Cardiac muscle cell (in vitro differentiated cells and primary cell): ENCODE data around the gene SEC61A2. TPM values are rescaled to one million over a fixed set of nuclear protein-coding genes. Genes with fewer than 3 reads are reported as not detected.

ENCODE experiments used
- DNase-seq, 2 donors: peaks; one replicate each; pipeline versions ENCODE4 v3.0.0 to v3.0.0-alpha.2; 2010 to 2017; ENCODE audit warnings: low read depth in 1 of 2, low spot score in 1 of 2
- H3K27ac ChIP-seq: fragments of 200-600 bp; sonication (generic); 2 replicates; pipeline ENCODE4 v1.5.1; 2016
- H3K27me3 ChIP-seq: fragments of 200-600 bp; sonication (generic); 2 replicates; pipeline ENCODE4 v1.6.0; 2016; ENCODE audit warnings: control low read depth
- H3K36me3 ChIP-seq: fragments of 200-600 bp; sonication (generic); 2 replicates; pipeline ENCODE4 v1.5.1; 2016; ENCODE audit warnings: control low read depth
- H3K4me1 ChIP-seq: fragments of 200-600 bp; sonication (generic); 2 replicates; pipeline ENCODE4 v1.8.1; 2017; ENCODE audit warnings: low read depth, mild to moderate bottlenecking, mixed run types
- H3K4me3 ChIP-seq: fragments of 200-600 bp; sonication (generic); 2 replicates; pipeline ENCODE4 v1.5.1; 2016; ENCODE audit warnings: mild to moderate bottlenecking
- H3K9me3 ChIP-seq: fragments of 200-600 bp; sonication (generic); 2 replicates; pipeline ENCODE4 v1.5.1; 2017; ENCODE audit warnings: low read depth, mild to moderate bottlenecking, control low read depth
- polyA plus RNA-seq: library from polyadenylated mRNA; unstranded; fragments of >200 nt; fragmentation: Nextera tagmentation; extraction: Ambion mirVana; gene quantifications from 2 replicates; pipeline ENCODE4 v1.2.1, GENCODE V29; 2016
- total RNA-seq: library from RNA; depleted of rRNA; stranded (reverse); fragments of >200 nt; gene quantifications from 2 replicates; pipeline ENCODE4 v1.2.3, GENCODE V29; 2016
- TF ChIP-seq, protein P1 (sequence below): IDR thresholded peaks from 2 replicates; pipeline ENCODE4 v1.5.1; 2012; ENCODE audit warnings: low read depth, mild to moderate bottlenecking, low read length

SEC61A2 gene
- total and polyA plus RNA-seq, 2 experiments from 2014 or later, result 28.1 to 48.4 TPM

DNA sequence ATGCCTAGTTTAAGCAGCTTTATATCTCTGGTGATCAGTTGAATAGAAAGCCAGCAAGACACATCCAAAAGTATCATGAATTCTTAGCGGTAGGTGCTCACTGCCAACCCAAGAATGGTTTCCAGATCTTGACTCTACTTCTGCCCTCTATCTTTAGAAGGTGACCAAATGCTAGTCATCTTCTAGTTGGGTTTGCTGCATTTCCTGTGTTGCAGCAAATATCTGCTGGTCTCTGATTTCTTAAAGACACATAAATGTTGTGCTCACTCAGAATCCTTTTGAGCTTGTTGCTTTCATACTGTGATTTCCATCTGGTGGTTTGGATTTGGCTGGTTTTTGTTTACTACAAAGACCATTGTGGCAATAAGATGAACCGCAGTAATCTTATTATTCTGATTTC lies 68.7 kb downstream of the SEC61A2 start:
- no peak for DNase-seq
- Histone ChIP-seq H3K4me1 (peaks cover 15% of the 10 kb centered on the region), H3K36me3 (peaks cover 22% of the 10 kb centered on the region), H3K9me3 (no peaks in the 10 kb centered on the region), H3K27ac (no peak overlapping the region), H3K4me3 (no peak overlapping the region), H3K27me3 (no peaks in the 10 kb centered on the region)
- TF ChIP-seq, protein P1, sequence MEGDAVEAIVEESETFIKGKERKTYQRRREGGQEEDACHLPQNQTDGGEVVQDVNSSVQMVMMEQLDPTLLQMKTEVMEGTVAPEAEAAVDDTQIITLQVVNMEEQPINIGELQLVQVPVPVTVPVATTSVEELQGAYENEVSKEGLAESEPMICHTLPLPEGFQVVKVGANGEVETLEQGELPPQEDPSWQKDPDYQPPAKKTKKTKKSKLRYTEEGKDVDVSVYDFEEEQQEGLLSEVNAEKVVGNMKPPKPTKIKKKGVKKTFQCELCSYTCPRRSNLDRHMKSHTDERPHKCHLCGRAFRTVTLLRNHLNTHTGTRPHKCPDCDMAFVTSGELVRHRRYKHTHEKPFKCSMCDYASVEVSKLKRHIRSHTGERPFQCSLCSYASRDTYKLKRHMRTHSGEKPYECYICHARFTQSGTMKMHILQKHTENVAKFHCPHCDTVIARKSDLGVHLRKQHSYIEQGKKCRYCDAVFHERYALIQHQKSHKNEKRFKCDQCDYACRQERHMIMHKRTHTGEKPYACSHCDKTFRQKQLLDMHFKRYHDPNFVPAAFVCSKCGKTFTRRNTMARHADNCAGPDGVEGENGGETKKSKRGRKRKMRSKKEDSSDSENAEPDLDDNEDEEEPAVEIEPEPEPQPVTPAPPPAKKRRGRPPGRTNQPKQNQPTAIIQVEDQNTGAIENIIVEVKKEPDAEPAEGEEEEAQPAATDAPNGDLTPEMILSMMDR, result no peak

DNA sequence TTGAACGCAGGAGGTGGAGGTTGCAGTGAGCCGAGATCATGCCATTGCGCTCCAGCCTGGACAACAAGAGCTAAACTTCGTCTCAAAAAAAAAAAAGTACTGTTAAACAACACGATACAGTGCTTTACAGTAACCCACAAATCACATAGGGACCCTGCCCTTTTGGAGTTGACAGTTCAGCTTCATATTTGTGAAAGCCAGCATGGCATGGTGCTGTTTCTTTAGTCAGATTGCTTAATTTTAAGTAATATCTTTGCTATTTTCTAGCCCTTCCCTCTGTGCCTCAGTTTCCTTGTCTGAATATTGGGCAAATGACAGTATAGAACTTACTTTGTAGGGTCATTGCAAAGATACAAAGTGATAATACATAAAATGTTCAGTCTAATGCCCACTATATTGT lies 71.4 kb downstream of the SEC61A2 start:
- Histone ChIP-seq H3K27ac (no peak overlapping the region), H3K36me3 (peaks cover 26% of the 10 kb centered on the region), H3K27me3 (no peaks in the 10 kb centered on the region), H3K4me1 (peaks cover 10% of the 10 kb centered on the region), H3K9me3 (no peaks in the 10 kb centered on the region), H3K4me3 (no peak overlapping the region)
- TF ChIP-seq, protein P1, result no peak
- DNase-seq, result no peak

DNA sequence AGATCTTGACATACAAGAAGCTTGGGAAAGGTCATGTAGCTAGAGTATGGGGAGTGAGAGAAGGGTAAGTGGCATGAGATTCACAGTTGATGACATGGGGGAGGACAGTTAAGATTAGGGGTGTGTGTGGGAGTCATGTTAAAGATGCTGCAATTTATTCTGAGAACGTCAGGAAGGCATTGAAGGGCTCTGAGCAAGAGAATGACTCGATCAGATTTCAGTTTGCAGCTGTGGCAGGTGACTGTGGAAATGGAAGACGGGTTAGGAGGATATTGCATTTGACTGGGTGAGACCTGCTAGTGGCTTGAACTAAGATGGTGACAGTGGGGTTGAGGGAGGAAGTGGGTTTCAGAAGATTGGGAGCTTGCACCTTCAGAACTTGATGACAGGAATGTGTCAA lies 72.1 kb downstream of the SEC61A2 start:
- H3K27me3 ChIP-seq, result no peaks in the 10 kb centered on the region
- no peaks in the 10 kb centered on the region for H3K9me3 ChIP-seq
- peaks cover 26% of the 10 kb centered on the region for H3K36me3 ChIP-seq
- peaks cover 10% of the 10 kb centered on the region for H3K4me1 ChIP-seq
- DNase-seq, result no peak
- H3K27ac ChIP-seq, result no peak overlapping the region
- no peak overlapping the region for H3K4me3 ChIP-seq
- TF ChIP-seq, protein P1, result no peak

DNA sequence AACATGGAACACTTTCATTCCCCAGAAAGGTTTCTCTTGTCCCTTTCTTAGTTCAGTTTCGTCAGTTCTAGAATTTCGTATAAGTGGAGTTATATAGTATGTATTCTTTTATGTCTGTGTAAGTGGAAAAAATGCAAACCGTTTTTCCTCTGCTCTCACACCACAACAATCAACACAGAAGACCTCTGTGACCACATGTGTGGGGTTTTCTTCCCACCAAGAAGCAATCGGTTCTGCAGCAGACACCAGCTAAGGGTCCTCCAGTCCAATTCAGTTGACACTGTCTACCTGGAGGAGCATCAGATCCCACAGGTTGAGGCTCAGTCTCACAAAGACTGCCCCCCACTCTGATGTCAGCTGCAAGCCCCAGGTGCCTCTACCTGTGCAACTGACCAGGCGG lies 72.7 kb downstream of the SEC61A2 start:
- DNase-seq, result no peak
- H3K4me1 ChIP-seq, result peaks cover 5% of the 10 kb centered on the region
- H3K9me3 ChIP-seq, result no peaks in the 10 kb centered on the region
- peaks cover 26% of the 10 kb centered on the region for H3K36me3 ChIP-seq
- H3K27me3 ChIP-seq, result no peaks in the 10 kb centered on the region
- TF ChIP-seq, protein P1, result no peak
- no peak overlapping the region for H3K27ac ChIP-seq
- no peak overlapping the region for H3K4me3 ChIP-seq

DNA sequence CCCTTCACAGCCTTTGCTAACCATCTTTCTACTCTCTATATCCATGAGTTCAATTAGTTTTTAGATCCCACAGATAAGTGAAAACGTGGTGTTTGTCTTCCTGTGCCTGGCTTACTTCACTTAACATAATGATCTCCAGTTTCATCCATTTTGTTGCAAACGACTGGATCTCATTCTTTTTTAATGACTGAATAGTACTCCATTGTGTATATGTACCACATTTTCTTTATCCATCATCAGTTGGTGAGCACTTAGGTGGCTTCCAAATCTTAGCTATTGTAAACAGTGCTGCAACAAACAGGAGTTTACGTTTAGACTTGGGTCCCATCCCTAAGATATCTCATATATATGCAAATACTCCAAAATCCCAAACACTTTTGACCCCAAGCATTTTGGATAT lies 75.6 kb downstream of the SEC61A2 start:
- Histone ChIP-seq H3K9me3 (no peaks in the 10 kb centered on the region), H3K4me1 (no peaks in the 10 kb centered on the region), H3K36me3 (peaks cover 19% of the 10 kb centered on the region), H3K27ac (no peak overlapping the region), H3K4me3 (no peak overlapping the region), H3K27me3 (no peaks in the 10 kb centered on the region)
- no peak for DNase-seq
- TF ChIP-seq, protein P1, result no peak

DNA sequence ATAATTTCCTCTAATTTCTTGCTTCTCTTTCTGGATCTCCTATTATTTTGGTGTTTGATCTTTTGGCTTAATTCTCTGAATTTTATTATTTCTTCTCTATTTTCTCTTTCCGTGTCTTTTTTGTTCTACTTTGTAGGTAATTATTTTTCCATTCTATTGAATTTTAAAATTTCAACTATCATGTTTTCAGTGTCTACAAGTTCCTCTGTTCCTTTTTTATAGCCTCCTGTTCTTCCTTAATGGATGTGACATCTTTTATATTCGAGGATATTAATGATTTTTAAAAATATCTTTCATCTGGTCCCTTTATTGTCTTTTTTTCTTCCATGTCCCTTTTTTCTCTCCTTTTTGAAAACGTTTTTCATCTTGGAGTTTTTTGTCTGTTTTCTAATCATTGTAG lies 77.6 kb downstream of the SEC61A2 start:
- TF ChIP-seq, protein P1, result no peak
- H3K4me3 ChIP-seq, result no peak overlapping the region
- H3K36me3 ChIP-seq, result peaks cover 28% of the 10 kb centered on the region
- H3K27me3 ChIP-seq, result no peaks in the 10 kb centered on the region
- no peak overlapping the region for H3K27ac ChIP-seq
- no peak for DNase-seq
- H3K4me1 ChIP-seq, result no peaks in the 10 kb centered on the region
- H3K9me3 ChIP-seq, result no peaks in the 10 kb centered on the region
